HEK293 (cell line): ENCODE results near the gene MRPL11.

Source experiments
- CTCF ChIA-PET: fragments of 350-600 bp; formaldehyde crosslinking; extraction: SDS; loops from one replicate; lab custom pipeline; 2021; ENCODE audit warnings: antibody characterized with exemption; lab: Yijun Ruan, JAX
- POLR2A ChIA-PET: fragments of 300-600 bp; formaldehyde crosslinking; extraction: SDS; loops from one replicate; lab custom pipeline; 2020; ENCODE audit warnings: antibody characterized with exemption, inconsistent platforms; lab: Yijun Ruan, JAX
- H3K27ac ChIP-seq: fragments of 200-500 bp; sonication (Bioruptor generic); 2 replicates; pipeline ENCODE4 v1.5.1; 2014; ENCODE audit warnings: low read depth, low read length, control low read depth, inconsistent platforms; ENCODE audit errors: extremely low read depth
- H3K36me3 ChIP-seq, 2 experiments: fragments of 200-500 bp in 1 of 2; sonication (Bioruptor generic) in 1 of 2; 1 replicate in 1 of 2; 2 replicates in 1 of 2; pipeline ENCODE4 v1.5.1; 2014 to 2017; ENCODE audit warnings: inconsistent platforms in 2 of 2, low read length in 2 of 2; ENCODE audit not compliant: control insufficient read depth in 2 of 2, insufficient read depth in 1 of 2
- H3K4me1 ChIP-seq: fragments of 200-500 bp; sonication (Bioruptor generic); 2 replicates; pipeline ENCODE4 v1.5.1; 2014; ENCODE audit warnings: mild to moderate bottlenecking, low read length, inconsistent platforms; ENCODE audit not compliant: control insufficient read depth, insufficient read depth
- H3K4me3 ChIP-seq: 2 replicates; pipeline ENCODE4 v1.5.1; 2011; ENCODE audit warnings: low read depth, mild to moderate bottlenecking, control low read depth, low read length, moderate library complexity
- H3K9me3 ChIP-seq: fragments of 200-500 bp; sonication (Bioruptor generic); 2 replicates; pipeline ENCODE4 v1.5.1; 2014; ENCODE audit warnings: low read depth, low read length, inconsistent platforms; ENCODE audit not compliant: control insufficient read depth, insufficient read depth
- EGR2 ChIP-seq: fragments of 450-650 bp; formaldehyde crosslinking; IDR thresholded peaks from 2 replicates; pipeline ENCODE4 v1.5.1; 2016; ENCODE audit warnings: low read depth, missing biosample characterization, missing genetic modification characterization
- PRDM10 ChIP-seq: fragments of 450-650 bp; formaldehyde crosslinking; IDR thresholded peaks from 2 replicates; pipeline ENCODE4 v1.5.1; 2016; ENCODE audit warnings: missing biosample characterization, missing genetic modification characterization
- SETDB1 ChIP-seq: IDR thresholded peaks from one replicate; pipeline ENCODE4 v1.6.1; 2017; ENCODE audit warnings: mild to moderate bottlenecking, low read length, moderate library complexity, mixed read lengths; ENCODE audit not compliant: insufficient read length
- SP3 ChIP-seq: fragments of 450-650 bp; formaldehyde crosslinking; IDR thresholded peaks from 2 replicates; pipeline ENCODE4 v1.5.1; 2016; ENCODE audit warnings: missing biosample characterization, missing genetic modification characterization
- YY2 ChIP-seq: fragments of 450-650 bp; formaldehyde crosslinking; IDR thresholded peaks from 2 replicates; pipeline ENCODE4 v1.5.1; 2016; ENCODE audit warnings: missing biosample characterization, missing genetic modification characterization
- ZBTB8A ChIP-seq: fragments of 450-650 bp; formaldehyde crosslinking; IDR thresholded peaks from 2 replicates; pipeline ENCODE4 v1.5.1; 2016; ENCODE audit warnings: missing biosample characterization, missing genetic modification characterization
- ZFHX2 ChIP-seq: fragments of 450-650 bp; formaldehyde crosslinking; conservative IDR thresholded peaks from 2 replicates; pipeline ENCODE4 v1.5.1; 2016; ENCODE audit warnings: missing biosample characterization, missing genetic modification characterization
- ZFP3 ChIP-seq: fragments of 450-650 bp; formaldehyde crosslinking; IDR thresholded peaks from 2 replicates; pipeline ENCODE4 v1.5.1; 2016; ENCODE audit warnings: low read depth, missing biosample characterization, missing genetic modification characterization
- ZIC2 ChIP-seq: fragments of 450-650 bp; formaldehyde crosslinking; IDR thresholded peaks from 2 replicates; pipeline ENCODE4 v1.5.1; 2016; ENCODE audit warnings: missing biosample characterization, missing genetic modification characterization
- ZNF10 ChIP-seq: fragments of 450-650 bp; formaldehyde crosslinking; IDR thresholded peaks from 2 replicates; pipeline ENCODE4 v1.5.1; 2017; ENCODE audit warnings: missing biosample characterization, missing genetic modification characterization
- ZNF184 ChIP-seq: fragments of 450-650 bp; IDR thresholded peaks from 2 replicates; pipeline ENCODE4 v1.5.1; 2018; ENCODE audit warnings: missing biosample characterization, mild to moderate bottlenecking, missing genetic modification characterization
- ZNF223 ChIP-seq: fragments of 450-650 bp; formaldehyde crosslinking; IDR thresholded peaks from 2 replicates; pipeline ENCODE4 v1.5.1; 2016; ENCODE audit warnings: missing biosample characterization, missing genetic modification characterization
- ZNF26 ChIP-seq: fragments of 450-650 bp; formaldehyde crosslinking; IDR thresholded peaks from 2 replicates; pipeline ENCODE4 v1.5.1; 2016; ENCODE audit warnings: missing biosample characterization, missing genetic modification characterization
- ZNF266 ChIP-seq: fragments of 450-650 bp; formaldehyde crosslinking; IDR thresholded peaks from 2 replicates; pipeline ENCODE4 v1.5.1; 2016; ENCODE audit warnings: missing biosample characterization, missing genetic modification characterization, low read depth
- ZNF335 ChIP-seq: fragments of 450-650 bp; formaldehyde crosslinking; conservative IDR thresholded peaks from 2 replicates; pipeline ENCODE4 v1.5.1; 2016; ENCODE audit warnings: missing biosample characterization, missing genetic modification characterization
- ZNF707 ChIP-seq: fragments of 450-650 bp; formaldehyde crosslinking; IDR thresholded peaks from 2 replicates; pipeline ENCODE4 v1.5.1; 2016; ENCODE audit warnings: missing biosample characterization, missing genetic modification characterization
- ZNF791 ChIP-seq: fragments of 450-650 bp; formaldehyde crosslinking; IDR thresholded peaks from 2 replicates; pipeline ENCODE4 v1.5.1; 2016; ENCODE audit warnings: missing biosample characterization, missing genetic modification characterization
- ZNF843 ChIP-seq: fragments of 450-650 bp; formaldehyde crosslinking; IDR thresholded peaks from 2 replicates; pipeline ENCODE4 v1.5.1; 2016; ENCODE audit warnings: missing biosample characterization, missing genetic modification characterization
- ZSCAN4 ChIP-seq: fragments of 450-650 bp; formaldehyde crosslinking; IDR thresholded peaks from 2 replicates; pipeline ENCODE4 v1.5.1; 2017; ENCODE audit warnings: missing biosample characterization, missing genetic modification characterization
- ZSCAN5A ChIP-seq: fragments of 450-650 bp; formaldehyde crosslinking; IDR thresholded peaks from 2 replicates; pipeline ENCODE4 v1.5.1; 2016; ENCODE audit warnings: missing biosample characterization, missing genetic modification characterization

The MRPL11 gene

GRCh38 chr11:66438504-66439466 is at the start of gene MRPL11 (continued):
- TF ChIP-seq ZNF184 (tag by site-specific recombination), result no peak
- TF ChIP-seq ZNF26 (tag by site-specific recombination), result no peak
- TF ChIP-seq SETDB1, result no peak
- TF ChIP-seq ZNF223, result no peak
- TF ChIP-seq ZNF707 (tag by site-specific recombination), result no peak

GRCh38 chr11:66484806-66485380 is 46.2 kb upstream of the MRPL11 start:
- no peak overlapping the region for H3K27ac ChIP-seq
- TF ChIP-seq ZNF266 (tag by site-specific recombination), result no peak
- peak; percentile 91 for TF ChIP-seq EGR2
- TF ChIP-seq ZFHX2 (tag by site-specific recombination), result peak; percentile 78
- H3K4me3 ChIP-seq, result no peak overlapping the region
- H3K36me3 ChIP-seq, result peaks cover 0 to 52% of the 10 kb centered on the region in 2 experiments; a peak in 2 of 3 replicates
- H3K9me3 ChIP-seq, result no peaks in the 10 kb centered on the region
- H3K4me1 ChIP-seq, result no peaks in the 10 kb centered on the region
- ChIA-PET POLR2A (interaction anchor here (0.5 to 1.2 kb wide), 2 partner anchors 25 to 40 kb away, joined by 3 to 5 read pairs; partner anchors contain the start of gene BBS1), CTCF (interaction anchor here (0.5 to 1.5 kb wide), 4 partner anchors 56 to 194 kb away, joined by 3 to 5 read pairs (median 4); no protein-coding TSS in a partner anchor)

- H3K27ac ChIP-seq, result peak within 1 kb of the TSS; percentile 77
- peak within 1 kb of the TSS; percentile 73 for H3K4me3 ChIP-seq
- ChIA-PET CTCF (interaction anchor here (1.0 to 2.6 kb wide), 4 partner anchors 10 to 198 kb away, joined by 4 to 20 read pairs (median 6); partner anchors contain the start of gene RBM4B), POLR2A (interaction anchor here (0.6 to 3.6 kb wide), 19 partner anchors 12 to 552 kb away, joined by 3 to 64 read pairs (median 4); partner anchors contain the start of genes ACTN3, BBS1, MRPL11 and PELI3)
- no peaks in the 10 kb centered on the region for H3K4me1 ChIP-seq
- H3K36me3 ChIP-seq, result peaks cover 0 to 23% of the 10 kb centered on the region in 2 experiments; a peak in 1 of 3 replicates
- no peaks in the 10 kb centered on the region for H3K9me3 ChIP-seq
- TF ChIP-seq ZIC2 (tag by site-specific recombination), result peak; percentile 85
- 0 out of 2 replicates have a peak, but pooled peaks have one; percentile 37 for TF ChIP-seq ZSCAN5A
- TF ChIP-seq ZFHX2 (tag by site-specific recombination), result 0 out of 2 replicates have a peak, but pooled peaks have one; percentile 19
- no peak for TF ChIP-seq YY2
- TF ChIP-seq ZFP3 (tag by site-specific recombination), result no peak
- TF ChIP-seq ZNF335 (tag by site-specific recombination), result peak; percentile 92
- TF ChIP-seq ZNF10 (tag by site-specific recombination), result no peak
- TF ChIP-seq ZNF843 (tag by site-specific recombination), result 0 out of 2 replicates have a peak, but pooled peaks have one; percentile 25
- peak; percentile 88 for TF ChIP-seq SP3 (tag by site-specific recombination)
- peak; percentile 83 for TF ChIP-seq PRDM10
- peak; percentile 40; the same call in 1 of the 2 replicates for TF ChIP-seq ZBTB8A (tag by site-specific recombination)
- TF ChIP-seq ZSCAN4 (tag by site-specific recombination), result 0 out of 2 replicates have a peak, but pooled peaks have one; percentile 5
- no peak for TF ChIP-seq ZNF791 (tag by site-specific recombination)
Measured at GRCh38 chr11:66480117-66480938, 41.7 kb upstream of the MRPL11 start, which contains the start of gene DPP3. Gene DPP3 (plus strand): TSS chr11:66480434. CDS start chr11:66482201, 1,767 bp downstream.
